HG02981 (cell line): ENCODE measurements around the gene KAZN.

ENCODE experiments used
- ATAC-seq: cut with Tn5 transposase; IDR thresholded peaks from one replicate; pipeline ENCODE4 v1.9.1; 2021; ENCODE audit warnings: mild to moderate bottlenecking, moderate library complexity; ENCODE audit not compliant: unreplicated experiment

KAZN gene

GRCh38 chr1:15064217-15064929 is 465.9 kb downstream of the KAZN start:
- no peak for ATAC-seq

DNA sequence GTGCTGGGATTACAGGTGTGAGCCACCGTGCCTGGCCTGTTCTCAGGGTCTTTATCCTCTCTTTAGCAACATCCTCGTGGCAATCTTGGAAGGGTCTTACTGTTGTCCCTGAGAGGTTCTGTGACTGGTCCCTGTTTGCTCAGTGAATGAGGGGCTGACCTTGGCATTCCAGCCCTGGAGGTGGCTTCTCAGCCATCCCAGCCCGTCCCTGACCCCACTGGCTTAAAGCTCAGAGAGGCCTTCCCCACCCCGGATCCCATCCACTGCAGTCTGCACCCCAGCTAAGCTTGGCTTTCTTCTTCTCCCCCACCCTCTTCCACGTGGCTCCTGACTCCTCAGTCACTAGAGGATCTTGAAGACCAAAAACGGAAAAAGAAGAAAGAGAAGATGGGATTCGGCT is 466.8 kb downstream of the KAZN start:
- no peak for ATAC-seq

GRCh38 chr1:15065736-15066135 is 467.3 kb downstream of the KAZN start:
- ATAC-seq = no peak

DNA sequence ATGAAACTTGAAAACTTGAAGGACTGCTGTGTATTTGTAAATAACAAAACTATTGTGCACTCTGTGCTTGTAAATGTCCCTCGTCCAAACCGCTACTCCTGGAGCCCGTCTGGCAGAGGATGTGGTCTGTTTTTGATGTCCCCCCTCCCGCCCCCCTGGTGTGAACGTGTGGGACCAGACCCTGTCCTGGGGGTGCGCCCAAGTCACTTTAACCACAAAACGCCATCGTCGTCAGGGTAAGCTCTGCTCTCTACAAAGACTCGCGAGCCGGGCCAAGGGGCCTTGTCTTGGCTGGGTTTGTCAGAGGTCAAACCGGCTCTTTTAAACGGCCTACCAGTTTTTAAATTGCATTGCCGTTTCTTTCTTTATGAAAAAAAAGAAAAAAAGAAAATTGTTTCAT is 467.7 kb downstream of the KAZN start:
- no peak for ATAC-seq

DNA sequence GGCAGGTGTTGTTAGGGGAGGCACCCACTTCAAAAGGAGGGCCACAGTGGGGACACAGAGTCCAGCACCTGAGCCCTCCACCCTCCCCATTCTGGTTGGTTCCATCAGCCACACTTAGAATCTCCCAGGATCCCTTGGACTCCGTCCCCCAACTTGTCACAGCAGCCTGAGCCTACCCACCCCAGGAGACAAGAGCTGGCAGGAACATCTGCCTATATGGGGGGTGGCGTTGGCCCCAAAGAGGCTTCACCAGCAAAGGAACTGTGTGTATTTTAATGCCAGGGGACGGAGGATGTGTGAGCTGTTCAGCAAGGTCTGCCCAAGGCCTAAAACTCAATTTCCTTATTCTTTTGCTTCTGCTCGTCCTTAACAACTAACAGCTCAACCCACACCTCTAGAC is 468.7 kb downstream of the KAZN start:
- ATAC-seq = no peak

DNA sequence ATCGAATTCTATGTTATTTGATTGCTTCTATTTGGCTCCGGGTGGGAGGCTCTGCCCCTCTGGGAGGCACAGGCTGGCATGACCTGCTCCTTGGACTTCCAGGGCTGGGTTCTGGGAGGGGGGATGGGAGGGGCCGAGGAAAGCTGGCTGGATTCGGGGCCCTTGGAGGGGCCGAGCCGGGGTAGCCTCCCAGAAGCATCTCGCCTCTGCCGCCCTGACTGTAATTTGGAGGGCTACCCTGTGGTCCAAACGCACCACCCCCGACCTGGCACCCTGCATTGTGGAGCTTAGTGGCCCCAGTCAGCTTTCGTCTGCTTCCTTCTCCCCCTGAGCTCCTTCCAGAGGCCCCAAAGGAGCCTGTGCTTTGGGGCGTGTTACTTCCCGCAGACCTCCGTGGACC is 469.7 kb downstream of the KAZN start:
- no peak for ATAC-seq

- ATAC-seq = no peak
Measured at GRCh38 chr1:15068997-15069396, 470.5 kb downstream of the KAZN start.

- ATAC-seq = no peak
Measured at GRCh38 chr1:15070145-15070748, 471.8 kb downstream of the KAZN start.

DNA sequence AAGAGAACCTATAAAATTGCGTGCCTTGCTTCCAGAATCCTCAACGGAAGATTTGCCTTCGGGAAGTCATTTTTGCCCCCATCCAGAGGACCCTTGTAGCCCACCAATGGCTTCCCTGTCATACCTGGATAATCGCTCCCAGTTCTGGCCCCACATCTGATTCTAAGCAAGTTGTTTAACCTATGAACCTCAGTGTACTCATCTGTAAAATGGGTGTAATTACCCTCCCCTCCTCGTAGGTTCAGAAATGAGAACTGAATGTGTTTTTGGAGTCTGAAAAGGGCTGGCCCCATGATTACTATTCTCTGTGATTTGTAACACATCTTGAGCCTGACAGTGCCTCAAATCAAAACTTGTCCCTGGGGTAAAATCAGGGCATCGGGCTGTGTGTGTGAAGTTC is 473.5 kb downstream of the KAZN start:
- no peak for ATAC-seq

- no peak for ATAC-seq
Measured at GRCh38 chr1:15073799-15074308, 475.4 kb downstream of the KAZN start.

GRCh38 chr1:15075175-15075574 is 476.7 kb downstream of the KAZN start:
- no peak for ATAC-seq

DNA sequence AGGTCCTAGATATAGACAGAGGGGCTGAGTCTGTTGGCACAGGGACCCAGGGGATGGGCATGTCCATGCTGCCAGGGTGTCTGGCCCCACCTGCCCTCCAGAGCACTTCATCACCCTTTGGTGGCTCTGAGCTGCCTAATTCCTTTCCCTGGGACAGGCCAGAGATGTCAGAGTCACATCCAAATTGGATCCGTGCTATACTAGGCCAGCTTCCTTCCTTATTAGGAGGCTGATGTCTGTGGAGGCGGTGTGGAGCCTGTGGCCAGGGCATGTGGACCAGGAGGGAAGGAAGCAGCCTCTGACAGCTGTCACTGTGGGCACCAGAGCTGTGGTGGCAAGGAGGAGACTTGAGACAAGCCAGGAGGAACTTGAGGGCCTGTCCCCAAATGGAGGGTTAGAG is 477.3 kb downstream of the KAZN start:
- no peak for ATAC-seq

DNA sequence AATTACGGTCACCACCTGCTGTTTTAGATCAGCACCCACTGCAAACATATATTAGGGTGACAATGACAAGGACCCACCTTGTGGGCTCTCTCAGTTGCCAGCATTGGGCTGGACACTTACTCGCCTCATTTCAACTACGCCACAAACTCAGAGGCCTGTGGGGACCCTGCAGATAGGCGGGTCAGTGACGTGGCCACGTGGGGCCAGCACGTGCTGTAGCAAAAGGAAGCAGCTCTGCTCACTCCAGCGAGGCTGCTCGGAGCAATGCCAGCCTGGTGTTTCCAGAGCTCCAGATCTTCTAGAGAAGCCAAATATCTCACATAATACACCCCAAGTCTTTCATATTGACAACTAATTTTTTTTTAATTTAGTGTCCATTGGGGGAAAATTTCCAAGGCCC is 478.3 kb downstream of the KAZN start:
- no peak for ATAC-seq

GRCh38 chr1:15077384-15077783 is 478.9 kb downstream of the KAZN start:
- ATAC-seq = no peak

GRCh38 chr1:15080328-15081007 is 482.0 kb downstream of the KAZN start:
- ATAC-seq = no peak

DNA sequence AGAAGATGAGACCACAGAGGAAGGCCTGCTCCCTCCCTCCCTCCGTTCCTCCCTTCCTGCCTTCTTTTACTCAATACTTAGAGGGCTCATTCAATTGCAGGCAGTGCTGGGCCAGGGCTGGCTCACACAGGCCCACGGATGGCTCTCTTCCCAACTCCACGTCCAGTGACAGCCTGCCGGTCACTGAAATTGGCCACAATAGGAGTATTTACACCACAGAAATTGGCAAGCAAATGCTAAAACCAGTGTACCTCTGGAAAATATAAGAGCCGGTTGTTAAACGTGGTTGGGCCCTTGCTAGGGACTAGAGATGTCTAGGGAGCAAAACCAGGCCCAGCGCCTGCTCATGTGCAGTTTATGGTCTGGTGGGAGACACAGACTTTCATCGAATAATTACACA is 482.6 kb downstream of the KAZN start:
- ATAC-seq = no peak

DNA sequence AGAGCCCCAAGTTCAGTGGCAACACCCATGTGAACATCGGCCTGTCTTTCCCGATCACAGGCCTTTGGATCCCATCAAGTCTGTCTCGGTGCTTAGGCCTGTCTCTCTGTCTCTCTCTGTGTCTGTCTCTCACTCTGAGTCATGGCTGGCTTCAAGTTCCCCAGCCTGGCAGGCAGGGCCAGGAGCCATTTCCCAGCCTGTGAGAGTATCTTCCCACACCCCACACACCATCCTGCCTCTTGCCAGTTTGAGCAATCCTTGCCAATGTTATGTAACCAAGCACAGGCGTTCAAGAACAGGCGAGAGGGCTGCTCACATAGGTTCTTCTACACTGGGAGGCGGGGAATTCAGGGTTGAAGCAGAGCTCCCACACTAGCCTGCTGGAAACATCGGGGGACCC is 485.1 kb downstream of the KAZN start:
- ATAC-seq = no peak

- no peak for ATAC-seq
Measured at GRCh38 chr1:15088281-15088971, 489.9 kb downstream of the KAZN start.

DNA sequence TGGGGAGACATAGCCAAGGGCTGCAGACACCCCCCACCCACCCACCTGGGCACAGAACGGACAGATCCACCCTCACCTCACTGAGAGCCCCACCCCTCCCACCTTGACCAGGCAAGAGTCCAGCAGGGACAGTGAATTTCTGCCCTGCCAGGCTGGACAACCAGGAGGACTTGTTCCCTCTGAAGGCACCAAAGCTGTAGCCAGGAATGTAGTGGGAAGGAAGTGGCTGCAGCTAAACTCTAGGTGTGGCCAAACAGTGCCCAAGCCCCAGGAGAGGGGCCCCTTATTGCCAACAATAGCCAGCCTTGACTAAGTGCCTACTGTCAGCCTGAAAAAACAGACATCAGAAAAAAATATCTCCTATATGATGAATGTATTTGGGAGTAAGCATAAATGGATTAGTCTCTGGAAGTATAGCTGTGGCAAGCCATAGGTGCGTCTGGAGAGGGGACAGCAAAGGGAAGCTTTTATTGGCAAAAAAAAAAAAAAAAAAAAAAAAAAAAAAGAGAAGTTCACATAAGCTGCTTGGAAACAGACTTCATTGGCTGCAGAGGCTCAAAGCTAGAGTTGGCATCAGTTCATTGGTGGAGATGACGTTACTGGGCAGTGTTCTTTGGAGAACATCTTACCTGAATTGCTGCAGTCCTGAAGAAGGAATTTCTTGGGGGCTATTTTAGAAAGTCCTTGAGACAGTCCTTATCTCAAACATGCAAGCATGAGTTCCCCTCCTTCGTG is 490.9 kb downstream of the KAZN start:
- no peak for ATAC-seq

- ATAC-seq = peak; percentile 50
Measured at GRCh38 chr1:15090373-15090772, 491.9 kb downstream of the KAZN start.

DNA sequence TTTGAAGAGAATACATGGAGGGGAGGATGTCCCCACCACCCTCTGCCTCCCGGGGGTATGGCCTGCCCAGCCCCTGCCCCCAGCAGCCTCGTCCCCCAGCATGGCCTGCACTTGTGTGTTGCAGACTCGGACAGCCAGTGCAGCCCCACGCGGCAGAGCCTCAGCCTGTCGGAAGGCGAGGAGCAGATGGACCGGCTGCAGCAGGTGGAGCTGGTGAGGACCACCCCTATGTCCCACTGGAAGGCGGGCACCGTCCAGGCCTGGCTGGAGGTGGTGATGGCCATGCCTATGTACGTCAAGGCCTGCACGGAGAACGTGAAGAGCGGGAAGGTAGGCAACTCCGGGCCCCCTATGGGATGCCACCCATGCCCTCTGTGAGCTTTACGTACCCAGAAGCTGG is 495.6 kb downstream of the KAZN start:
- no peak for ATAC-seq
